H1 (cell line): Measurements from ENCODE around the gene NUDT4B. TPM values are rescaled to one million over a fixed set of nuclear protein-coding genes. Genes with fewer than 3 reads are reported as not detected.
"Not testable (repeated sequence)": the region's sequence is repeated elsewhere in the genome, so short reads cannot be mapped to it uniquely, and the experiment has no call there.

Experiments used
- CTCF ChIA-PET: fragments of 300-600 bp; sonication (Branson Sonifier 250); formaldehyde crosslinking; loops from one replicate; lab custom pipeline; 2021; ENCODE audit not compliant: partially characterized antibody; lab: Charles Lee
- POLR2A ChIA-PET: fragments of 300-600 bp; sonication (Branson Sonifier 250); formaldehyde crosslinking; loops from one replicate; lab custom pipeline; 2021; ENCODE audit warnings: inconsistent platforms; ENCODE audit not compliant: partially characterized antibody; lab: Charles Lee
- DNase-seq, 2 experiments: peaks; one replicate each; pipeline versions ENCODE4 v3.0.0 to v3.0.0-alpha.2; 2010 to 2022; ENCODE audit warnings: low spot score in 2 of 2, low read depth in 1 of 2, mixed read lengths in 1 of 2
- FAIRE-seq: peaks from 2 replicates; lab custom pipeline; 2011; peaks lifted over from hg19 to GRCh38; lab: Jason Lieb, UNC
- H2AFZ ChIP-seq: 2 replicates; pipeline ENCODE4 v1.8.1; 2012; ENCODE audit warnings: low read length, inconsistent platforms
- H2AK5ac ChIP-seq: 2 replicates; pipeline ENCODE4 v1.6.1; 2013; ENCODE audit warnings: low read depth, low read length
- H2BK120ac ChIP-seq: replicated peaks from 2 replicates; pipeline ENCODE3; 2013; ENCODE audit warnings: low read depth, low read length, inconsistent platforms
- H2BK12ac ChIP-seq: 2 replicates; pipeline ENCODE4 v1.6.1; 2013; ENCODE audit warnings: low read depth, low read length
- H2BK15ac ChIP-seq: 2 replicates; pipeline ENCODE4 v1.6.1; 2013; ENCODE audit warnings: low read length
- H2BK20ac ChIP-seq: 2 replicates; pipeline ENCODE4 v1.6.1; 2013; ENCODE audit warnings: low read length
- H2BK5ac ChIP-seq: 2 replicates; pipeline ENCODE4 v1.6.1; 2013; ENCODE audit warnings: low read depth, low read length
- H3K14ac ChIP-seq: 2 replicates; pipeline ENCODE4 v1.6.1; 2013; ENCODE audit warnings: inconsistent platforms; ENCODE audit not compliant: insufficient read length
- H3K18ac ChIP-seq: 2 replicates; pipeline ENCODE4 v1.6.1; 2013; ENCODE audit warnings: low read length; ENCODE audit errors: extremely low read depth
- H3K23ac ChIP-seq: 2 replicates; pipeline ENCODE4 v1.6.1; 2013; ENCODE audit warnings: inconsistent platforms; ENCODE audit not compliant: insufficient read length
- H3K23me2 ChIP-seq: 2 replicates; pipeline ENCODE4 v1.6.1; 2013; ENCODE audit warnings: low read depth, low read length
- H3K27ac ChIP-seq: 2 replicates; pipeline ENCODE4 v1.6.1; 2011; ENCODE audit warnings: low read depth, low read length, inconsistent platforms
- H3K27me3 ChIP-seq, 4 experiments: replicated peaks in 1 of 4; 1 replicate in 1 of 4; 2 replicates in 3 of 4; pipeline versions ENCODE4 v1.6.1 to v1.8.1; 2011 to 2013; ENCODE audit warnings: low read length in 3 of 4, mild to moderate bottlenecking in 3 of 4, inconsistent platforms in 2 of 4, mixed read lengths in 2 of 4, moderate library complexity in 1 of 4; ENCODE audit not compliant: control insufficient read depth in 3 of 4, insufficient read depth in 3 of 4; ENCODE audit errors: extremely low read depth in 1 of 4
- H3K36me3 ChIP-seq, 4 experiments: 2 replicates each; pipeline versions ENCODE4 v1.6.1 to v1.8.1; 2011 to 2013; ENCODE audit warnings: mild to moderate bottlenecking in 4 of 4, low read length in 3 of 4, moderate library complexity in 2 of 4, control low read depth in 1 of 4, inconsistent platforms in 1 of 4; ENCODE audit not compliant: insufficient read depth in 4 of 4, control insufficient read depth in 2 of 4
- H3K4ac ChIP-seq: replicated peaks from 2 replicates; pipeline ENCODE3; 2013; ENCODE audit warnings: low read length, low read depth, mixed read lengths, inconsistent platforms; ENCODE audit not compliant: insufficient read length
- H3K4me1 ChIP-seq, 4 experiments: replicated peaks in 1 of 4; 1 replicate in 1 of 4; 2 replicates in 3 of 4; pipeline versions ENCODE4 v1.6.1 to v1.8.1; 2011 to 2013; ENCODE audit warnings: low read length in 3 of 4, inconsistent platforms in 2 of 4, mixed read lengths in 1 of 4; ENCODE audit not compliant: insufficient read depth in 4 of 4, control insufficient read depth in 3 of 4
- H3K4me2 ChIP-seq, 2 experiments: 2 replicates each; pipeline versions ENCODE4 v1.6.1 to v1.8.1; 2011 to 2013; ENCODE audit warnings: low read depth in 2 of 2, low read length in 2 of 2, control low read depth in 1 of 2, inconsistent platforms in 1 of 2, mild to moderate bottlenecking in 1 of 2; ENCODE audit not compliant: insufficient read depth in 1 of 2
- H3K4me3 ChIP-seq, 4 experiments: fragments of 200-600, 300-600 bp in 1 of 4; sonication (generic), shearing (Covaris generic), sonication (Bioruptor Twin) in 1 of 4; 2 replicates each; pipeline versions ENCODE4 v1.5.1 to v1.8.1; 2011 to 2016; ENCODE audit warnings: low read length in 4 of 4, low read depth in 3 of 4, control low read depth in 2 of 4, inconsistent platforms in 2 of 4, mild to moderate bottlenecking in 2 of 4, mixed read lengths in 1 of 4, moderate library complexity in 1 of 4; ENCODE audit not compliant: insufficient read depth in 2 of 4; ENCODE audit errors: extremely low read depth in 1 of 4
- H3K56ac ChIP-seq: replicated peaks from 2 replicates; pipeline ENCODE3; 2013; ENCODE audit warnings: low read depth, mild to moderate bottlenecking, mixed read lengths, low read length, inconsistent platforms; ENCODE audit not compliant: insufficient read length
- H3K79me1 ChIP-seq: 2 replicates; pipeline ENCODE4 v1.6.1; 2013; ENCODE audit warnings: low read depth, low read length, control low read depth
- H3K79me2 ChIP-seq, 2 experiments: 2 replicates each; pipeline versions ENCODE4 v1.6.1 to v1.8.1; 2012 to 2013; ENCODE audit warnings: low read length in 2 of 2, mild to moderate bottlenecking in 2 of 2, inconsistent platforms in 1 of 2; ENCODE audit not compliant: insufficient read depth in 2 of 2, control insufficient read depth in 1 of 2
- H3K9ac ChIP-seq, 4 experiments: replicated peaks in 1 of 4; 1 replicate in 1 of 4; 2 replicates in 3 of 4; pipeline versions ENCODE4 v1.6.1 to v1.8.1; 2011 to 2013; ENCODE audit warnings: low read depth in 3 of 4, low read length in 3 of 4, control low read depth in 2 of 4, mild to moderate bottlenecking in 2 of 4, moderate library complexity in 2 of 4, inconsistent platforms in 1 of 4; ENCODE audit errors: extremely low read depth in 1 of 4
- H3K9me3 ChIP-seq, 2 experiments: 2 replicates each; pipeline versions ENCODE4 v1.6.1 to v1.8.1; 2012 to 2013; ENCODE audit warnings: mild to moderate bottlenecking in 2 of 2, moderate library complexity in 2 of 2, control low read depth in 1 of 2, inconsistent platforms in 1 of 2, low read depth in 1 of 2, low read length in 1 of 2, mixed read lengths in 1 of 2; ENCODE audit not compliant: insufficient read depth in 2 of 2
- H4K20me1 ChIP-seq, 2 experiments: replicated peaks in 1 of 2; 2 replicates each; pipeline versions ENCODE3 to v1.8.1; 2011 to 2013; ENCODE audit warnings: inconsistent platforms in 2 of 2, low read length in 2 of 2, mild to moderate bottlenecking in 1 of 2; ENCODE audit not compliant: insufficient read depth in 2 of 2, control insufficient read depth in 1 of 2
- H4K5ac ChIP-seq: 2 replicates; pipeline ENCODE4 v1.6.1; 2013; ENCODE audit warnings: low read length, low read depth, mixed read lengths, inconsistent platforms; ENCODE audit not compliant: insufficient read length
- H4K8ac ChIP-seq: 2 replicates; pipeline ENCODE4 v1.8.0; 2013; ENCODE audit warnings: mild to moderate bottlenecking, moderate library complexity, low read length, inconsistent platforms; ENCODE audit not compliant: insufficient read depth; ENCODE audit errors: extremely low read depth
- H4K91ac ChIP-seq: replicated peaks from 2 replicates; pipeline ENCODE3; 2013; ENCODE audit warnings: low read length, mixed read lengths, inconsistent platforms; ENCODE audit not compliant: insufficient read length
- WGBS, 2 experiments: shearing (Covaris generic) in 1 of 2; methylation state at CpG; one replicate each; pipeline versions ENCODE4 v1.1.6 to v1.1.7; 2013 to 2015; ENCODE audit warnings: low lambda C conversion rate in 2 of 2, mixed read lengths in 2 of 2, inconsistent platforms in 1 of 2, low coverage in 1 of 2, missing lambda C conversion rate in 1 of 2; ENCODE audit not compliant: insufficient replicate concordance in 2 of 2, insufficient coverage in 1 of 2, insufficient read length in 1 of 2; ENCODE audit errors: extremely low coverage in 1 of 2, missing lambda C conversion rate in 1 of 2; 5-methylcytosine and 5-hydroxymethylcytosine counted together
- polyA plus RNA-seq, 7 experiments: library from polyadenylated mRNA; depleted of rRNA in 3 of 7; stranded (reverse) in 5 of 7; unstranded in 2 of 7; fragments of >200 nt in 5 of 7; fragments of 200-250 nt in 2 of 7; gene quantifications; 1 replicate in 5 of 7; 2 replicates in 1 of 7; 4 replicates in 1 of 7; pipeline versions ENCODE4 v1.2.1 to v1.2.3, GENCODE V29; 2011 to 2013; ENCODE audit warnings: missing spikeins in 2 of 7, mixed read lengths in 2 of 7
- total RNA-seq: library from RNA; stranded (reverse); fragmentation: NEBNext Ultra II Directional; extraction: Animal tissue kit (Norgen Biotek cat#: 25700); gene quantifications from 2 replicates; pipeline ENCODE4 v1.2.1, GENCODE V29; 2021

NUDT4B gene
- total and polyA plus RNA-seq, 2 of the 8 experiments (the other 6 are each of a cell fraction or from before 2014, with no cell fraction given): 11.0 TPM; not detected in 1

- H2BK5ac ChIP-seq, CTCF ChIA-PET, H3K4me3 ChIP-seq, DNase-seq, H4K20me1 ChIP-seq, H3K9me3 ChIP-seq, H2BK15ac ChIP-seq, H3K79me2 ChIP-seq, H3K4me2 ChIP-seq, H3K27ac ChIP-seq, H3K18ac ChIP-seq, H2BK12ac ChIP-seq, H2AK5ac ChIP-seq, H3K9ac ChIP-seq, H4K8ac ChIP-seq, H3K4me1 ChIP-seq, H3K36me3 ChIP-seq, H4K5ac ChIP-seq, H2AFZ ChIP-seq, H3K14ac ChIP-seq, H3K79me1 ChIP-seq, H3K27me3 ChIP-seq, FAIRE-seq, H2BK120ac ChIP-seq, H3K23ac ChIP-seq, H4K91ac ChIP-seq, POLR2A ChIA-PET, H3K4ac ChIP-seq, H2BK20ac ChIP-seq, H3K23me2 ChIP-seq, H3K56ac ChIP-seq: not testable (repeated sequence)
- WGBS, 2 experiments: no CpG with 5 or more reads among the region's 3 CpGs
These were observed 33.1 kb upstream of the NUDT4B start for GRCh38 chr1:148715518-148715917.

DNA sequence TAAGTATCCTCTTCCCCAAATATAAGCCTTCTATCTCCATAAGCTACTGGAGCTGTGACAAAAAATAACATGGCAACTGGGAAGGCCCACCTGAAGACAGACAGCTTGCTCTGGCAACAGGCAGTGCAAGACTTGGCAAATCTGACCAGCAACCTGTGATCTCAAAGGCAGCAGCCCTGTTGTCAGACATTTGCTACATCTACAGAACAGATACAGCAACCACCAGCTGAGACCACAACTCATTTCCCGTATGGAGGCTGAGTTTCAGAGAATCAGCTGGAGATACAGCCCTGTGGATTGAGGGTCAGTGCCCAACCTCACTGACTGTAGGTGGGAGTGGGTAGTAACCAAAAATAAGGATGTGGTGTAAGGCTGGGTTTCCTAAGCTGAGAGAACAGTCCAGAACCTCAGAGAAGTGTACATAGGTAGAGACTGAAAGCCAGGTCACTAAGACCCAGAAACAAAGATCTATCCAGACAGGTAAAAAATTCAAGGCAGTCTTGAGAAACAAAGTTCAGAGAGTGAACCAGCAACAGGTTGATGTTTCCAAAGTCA is 31.5 kb upstream of the NUDT4B start:
- H3K27me3 ChIP-seq, FAIRE-seq, H2BK5ac ChIP-seq, H3K9me3 ChIP-seq, H3K4me2 ChIP-seq, H2BK120ac ChIP-seq, H3K56ac ChIP-seq, H2AK5ac ChIP-seq, H3K36me3 ChIP-seq, H4K91ac ChIP-seq, H3K23me2 ChIP-seq, H4K5ac ChIP-seq, H2BK15ac ChIP-seq, H3K18ac ChIP-seq, H3K23ac ChIP-seq, H3K4me1 ChIP-seq, POLR2A ChIA-PET, H3K4ac ChIP-seq, CTCF ChIA-PET, H3K9ac ChIP-seq, H3K4me3 ChIP-seq, H2AFZ ChIP-seq, H2BK20ac ChIP-seq, DNase-seq, H4K8ac ChIP-seq, H2BK12ac ChIP-seq, H3K79me2 ChIP-seq, H3K79me1 ChIP-seq, H3K14ac ChIP-seq, H3K27ac ChIP-seq, H4K20me1 ChIP-seq: not testable (repeated sequence)
- WGBS, 2 experiments: no CpG with 5 or more reads among the region's 1 CpG
